ENCODE measurements around the gene MAN1A1.
A peak's percentile ranks its signal among the peaks of the same experiment; 100 is the strongest.

The MAN1A1 gene

DNA sequence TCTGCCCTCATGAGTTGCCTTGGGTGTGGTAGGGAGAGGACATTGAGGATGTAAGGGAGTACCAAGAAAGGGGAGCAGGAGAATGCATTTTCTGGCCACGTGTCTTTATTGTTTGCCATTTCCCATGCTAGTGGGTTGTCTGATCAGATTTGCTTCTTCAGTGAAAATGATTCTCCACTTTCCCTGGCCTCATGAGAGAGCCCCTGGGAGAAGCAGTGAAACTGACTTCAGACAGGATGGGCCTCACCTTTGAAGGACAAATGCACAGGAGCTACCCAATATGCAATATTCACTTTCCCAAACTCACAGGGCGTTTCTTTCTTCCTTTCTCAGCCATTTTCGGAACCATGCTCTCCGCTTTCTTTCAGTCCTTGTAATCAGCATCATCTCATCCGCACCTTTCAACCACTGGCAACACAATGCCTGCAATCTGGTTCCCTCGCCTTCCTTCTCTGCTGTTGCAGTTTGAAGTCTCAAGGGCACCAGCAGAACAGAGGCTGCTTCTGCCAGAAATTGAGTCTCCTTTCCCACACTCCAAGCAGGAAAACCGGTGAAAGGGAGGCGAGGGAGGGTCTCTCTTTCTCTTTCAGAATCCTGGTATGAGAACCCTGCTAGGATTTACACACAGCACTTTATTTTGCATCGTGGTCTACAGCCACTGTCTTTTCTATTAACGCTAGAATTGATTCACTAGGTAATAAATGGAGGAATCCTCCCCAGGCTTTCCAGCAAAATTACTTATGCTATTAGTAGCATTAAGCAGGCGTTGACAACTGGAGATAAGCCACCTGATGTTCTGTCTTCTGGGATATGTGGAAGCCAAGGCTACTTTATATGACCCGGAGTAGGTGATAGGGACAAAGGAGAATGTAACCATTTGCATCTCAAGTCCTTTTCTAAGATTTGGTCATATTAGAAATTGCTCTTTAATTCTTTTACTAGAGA lies 209.1 kb downstream of the MAN1A1 start:
- Histone ChIP-seq H3K27me3 (ENCODE audit: insufficient read depth, low read length) (no peaks in the 10 kb centered on the region), H3K9me3 (ENCODE audit: low read length) (no peaks in the 10 kb centered on the region), H2AFZ (ENCODE audit: low read depth, low read length) (no peak overlapping the region), H3K36me3 (ENCODE audit: insufficient read depth, low read length) (no peaks in the 10 kb centered on the region), H3K4me1 (ENCODE audit: insufficient read depth, low read length) (peaks cover 6% of the 10 kb centered on the region), H3K4me3 (ENCODE audit: low read length) (no peak overlapping the region)

DNA sequence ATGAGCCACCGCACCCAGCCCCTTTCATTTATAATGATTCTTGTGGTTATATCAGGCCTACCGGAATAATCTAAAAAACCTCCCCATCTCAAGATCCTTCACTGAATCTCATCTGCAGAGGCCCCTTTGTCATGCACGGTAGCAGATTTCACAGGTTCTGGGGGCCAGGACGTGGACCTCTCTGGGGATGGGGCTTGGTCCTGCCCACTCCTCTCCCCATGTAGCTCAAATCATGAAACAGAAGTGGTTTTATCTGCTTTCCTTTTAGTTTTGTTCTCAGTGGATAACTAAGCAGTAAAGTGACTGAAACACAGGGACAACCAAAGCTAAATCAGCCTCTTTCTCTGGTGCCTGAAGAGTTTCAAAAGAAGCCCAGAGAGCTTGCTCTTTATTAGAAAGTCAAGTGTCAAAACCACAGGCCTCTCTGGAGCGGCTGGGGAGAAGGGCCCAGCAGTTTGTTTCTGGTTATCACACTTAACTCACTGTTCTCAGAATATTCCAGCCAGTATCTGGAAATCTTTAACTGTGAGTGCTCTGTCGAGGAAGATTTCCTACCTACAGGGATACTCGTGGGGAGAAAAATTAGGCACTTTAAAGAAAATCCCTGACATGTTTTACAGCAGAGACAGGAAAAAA lies 210.5 kb downstream of the MAN1A1 start:
- no peaks in the 10 kb centered on the region for H3K27me3 ChIP-seq (ENCODE audit: insufficient read depth, low read length)
- no peaks in the 10 kb centered on the region for H3K36me3 ChIP-seq (ENCODE audit: insufficient read depth, low read length)
- no peak overlapping the region for H3K4me3 ChIP-seq (ENCODE audit: low read length)
- no peaks in the 10 kb centered on the region for H3K9me3 ChIP-seq (ENCODE audit: low read length)
- H2AFZ ChIP-seq (ENCODE audit: low read depth, low read length) = peak overlapping the region; percentile 76
- peaks cover 6% of the 10 kb centered on the region for H3K4me1 ChIP-seq (ENCODE audit: insufficient read depth, low read length)

DNA sequence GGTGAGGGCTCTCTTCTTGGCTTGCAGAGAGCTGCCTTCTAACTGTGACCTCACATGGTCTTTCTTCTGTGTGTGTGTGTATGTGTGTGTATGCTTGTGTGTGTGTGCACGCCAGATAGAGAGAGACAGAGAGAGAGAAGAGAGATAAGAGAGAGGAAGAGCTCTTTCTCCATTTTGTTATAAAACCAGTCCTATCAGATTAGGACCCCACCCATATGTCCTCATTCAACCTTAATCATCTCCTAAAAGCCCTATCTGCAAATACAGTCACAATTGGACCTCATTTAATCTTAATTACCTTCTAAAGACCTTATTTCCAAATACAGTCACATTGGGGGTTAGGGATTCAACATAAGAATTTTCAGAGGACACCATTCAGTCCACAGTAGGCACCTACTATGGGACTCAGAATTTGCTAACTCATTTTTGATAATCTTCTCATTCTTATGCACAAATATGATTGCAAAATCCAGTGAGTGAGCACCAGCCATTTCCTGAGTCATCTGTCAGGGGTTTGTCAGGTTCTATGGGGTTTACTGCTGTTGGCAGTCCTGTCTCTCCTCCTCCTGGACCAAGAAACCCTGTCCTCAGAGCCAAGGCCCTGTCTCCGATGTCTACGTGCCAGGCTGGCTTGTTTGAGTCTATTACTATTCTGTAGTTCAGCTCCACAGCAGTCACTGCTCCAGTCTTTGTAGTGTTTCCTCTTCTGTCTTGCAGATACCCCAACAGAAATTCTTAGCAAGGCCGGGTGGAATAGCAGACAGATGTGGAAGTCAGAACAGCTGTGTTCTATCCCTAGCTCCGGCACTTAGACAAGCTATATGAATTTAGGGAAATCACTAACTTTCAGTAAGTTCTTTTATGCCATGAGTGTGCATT lies 212.1 kb downstream of the MAN1A1 start:
- Histone ChIP-seq H3K4me1 (ENCODE audit: insufficient read depth, low read length) (peaks cover 6% of the 10 kb centered on the region), H2AFZ (ENCODE audit: low read depth, low read length) (no peak overlapping the region), H3K4me3 (ENCODE audit: low read length) (no peak overlapping the region), H3K27me3 (ENCODE audit: insufficient read depth, low read length) (no peaks in the 10 kb centered on the region), H3K36me3 (ENCODE audit: insufficient read depth, low read length) (no peaks in the 10 kb centered on the region), H3K9me3 (ENCODE audit: low read length) (no peaks in the 10 kb centered on the region)

- H3K4me1 ChIP-seq (ENCODE audit: insufficient read depth, low read length) = peaks cover 6% of the 10 kb centered on the region
- no peak overlapping the region for H3K4me3 ChIP-seq (ENCODE audit: low read length)
- H3K9me3 ChIP-seq (ENCODE audit: low read length) = no peaks in the 10 kb centered on the region
These were observed 214.8 kb downstream of the MAN1A1 start for GRCh38 chr6:119134752-119135151.

DNA sequence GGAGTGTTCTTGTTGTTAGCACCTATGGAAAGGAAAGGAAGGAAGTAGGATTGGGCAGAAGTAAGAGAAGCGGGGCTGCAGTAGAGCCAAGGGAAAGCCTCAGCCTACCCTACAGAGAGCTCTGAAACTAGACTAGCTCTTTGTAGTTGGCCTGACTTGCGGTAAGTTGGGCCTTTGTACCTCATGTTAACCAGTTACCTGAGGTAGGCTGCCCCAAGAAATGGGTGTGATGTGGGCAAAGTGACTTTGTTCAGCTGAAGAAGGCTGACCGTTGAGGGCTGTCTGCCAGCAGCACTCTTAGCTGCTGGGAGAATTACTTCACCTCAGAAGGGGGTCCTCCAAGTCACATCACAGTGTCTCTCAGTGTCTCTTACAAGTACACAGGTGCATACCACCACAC lies 216.2 kb downstream of the MAN1A1 start:
- Histone ChIP-seq H3K4me1 (ENCODE audit: insufficient read depth, low read length) (no peaks in the 10 kb centered on the region), H2AFZ (ENCODE audit: low read depth, low read length) (no peak overlapping the region), H3K36me3 (ENCODE audit: insufficient read depth, low read length) (no peaks in the 10 kb centered on the region), H3K27me3 (ENCODE audit: insufficient read depth, low read length) (no peaks in the 10 kb centered on the region), H3K4me3 (ENCODE audit: low read length) (no peak overlapping the region), H3K9me3 (ENCODE audit: low read length) (no peaks in the 10 kb centered on the region)

More at GRCh38 chr6:119134752-119135151, 214.8 kb downstream of the MAN1A1 start:
- H3K36me3 ChIP-seq (ENCODE audit: insufficient read depth, low read length) = no peaks in the 10 kb centered on the region
- H2AFZ ChIP-seq (ENCODE audit: low read depth, low read length) = no peak overlapping the region
- H3K27me3 ChIP-seq (ENCODE audit: insufficient read depth, low read length) = no peaks in the 10 kb centered on the region

DNA sequence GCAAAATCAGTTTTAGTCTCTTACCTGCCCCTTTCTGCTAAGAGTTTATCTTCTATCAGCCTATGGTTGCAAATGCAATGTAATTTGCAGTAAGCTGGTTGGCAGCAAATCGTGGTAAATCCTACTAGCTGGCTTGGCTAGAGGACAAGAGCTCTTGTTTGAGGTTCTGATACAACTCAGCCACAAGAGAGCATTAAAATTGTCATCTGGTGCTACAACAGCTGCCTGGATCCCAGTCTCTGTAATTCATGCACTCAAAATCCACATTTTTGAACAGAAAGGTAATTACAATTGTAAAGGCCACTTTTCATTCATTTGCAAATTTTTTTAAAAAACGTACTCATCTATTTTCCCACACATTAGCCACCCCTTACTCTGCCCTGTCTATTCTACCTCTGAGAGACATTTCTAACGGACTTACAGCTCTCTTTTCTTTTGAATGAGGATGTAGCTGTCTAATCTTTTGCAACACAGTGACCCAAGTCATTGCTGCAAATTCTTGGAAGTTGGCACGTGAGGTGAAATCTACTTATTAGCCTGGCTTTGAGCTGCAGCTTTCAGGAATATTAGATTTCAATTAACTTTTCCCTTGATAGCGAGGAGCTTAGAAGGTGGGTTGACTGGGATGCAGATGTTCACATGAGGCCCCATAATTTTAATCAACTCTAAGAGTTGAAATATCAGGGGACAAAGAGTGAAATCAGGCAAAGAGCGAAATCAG lies 217.1 kb downstream of the MAN1A1 start:
- no peaks in the 10 kb centered on the region for H3K4me1 ChIP-seq (ENCODE audit: insufficient read depth, low read length)
- H3K9me3 ChIP-seq (ENCODE audit: low read length) = no peaks in the 10 kb centered on the region
- no peaks in the 10 kb centered on the region for H3K36me3 ChIP-seq (ENCODE audit: insufficient read depth, low read length)
- H2AFZ ChIP-seq (ENCODE audit: low read depth, low read length) = no peak overlapping the region
- H3K27me3 ChIP-seq (ENCODE audit: insufficient read depth, low read length) = no peaks in the 10 kb centered on the region
- H3K4me3 ChIP-seq (ENCODE audit: low read length) = no peak overlapping the region

DNA sequence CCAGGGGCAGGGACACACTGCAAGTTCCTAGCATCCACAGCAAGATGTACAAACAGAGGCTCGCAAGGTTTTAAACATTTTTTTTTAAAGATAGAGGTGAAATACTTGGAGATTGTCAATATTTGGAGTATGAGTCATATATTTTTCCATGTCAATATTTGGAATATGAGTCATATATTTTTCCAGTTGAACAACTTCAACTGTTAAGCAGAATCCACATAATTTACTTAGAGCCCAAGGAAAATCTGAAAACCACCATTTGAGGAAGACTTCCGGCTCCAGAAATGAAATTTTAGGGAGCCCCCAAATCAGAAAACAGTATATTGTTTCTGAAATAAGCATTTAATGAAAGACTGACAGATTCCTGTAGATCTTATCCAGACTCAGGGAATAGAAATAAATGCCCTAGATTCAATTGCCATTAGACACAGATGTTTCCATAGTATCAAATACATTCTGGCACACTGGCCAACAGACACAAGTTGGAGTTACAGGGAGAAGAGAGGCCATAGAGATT lies 219.5 kb downstream of the MAN1A1 start:
- no peak overlapping the region for H3K4me3 ChIP-seq (ENCODE audit: low read length)
- no peak overlapping the region for H2AFZ ChIP-seq (ENCODE audit: low read depth, low read length)
- no peaks in the 10 kb centered on the region for H3K4me1 ChIP-seq (ENCODE audit: insufficient read depth, low read length)
- H3K36me3 ChIP-seq (ENCODE audit: insufficient read depth, low read length) = no peaks in the 10 kb centered on the region
- H3K9me3 ChIP-seq (ENCODE audit: low read length) = no peaks in the 10 kb centered on the region
- H3K27me3 ChIP-seq (ENCODE audit: insufficient read depth, low read length) = no peaks in the 10 kb centered on the region

GRCh38 chr6:119129148-119129967 lies 220.2 kb downstream of the MAN1A1 start:
- Histone ChIP-seq H3K4me3 (ENCODE audit: low read length) (no peak overlapping the region), H3K36me3 (ENCODE audit: insufficient read depth, low read length) (no peaks in the 10 kb centered on the region), H2AFZ (ENCODE audit: low read depth, low read length) (no peak overlapping the region), H3K27me3 (ENCODE audit: insufficient read depth, low read length) (no peaks in the 10 kb centered on the region), H3K4me1 (ENCODE audit: insufficient read depth, low read length) (no peaks in the 10 kb centered on the region), H3K9me3 (ENCODE audit: low read length) (no peaks in the 10 kb centered on the region)

GRCh38 chr6:119128252-119128912 lies 221.2 kb downstream of the MAN1A1 start:
- Histone ChIP-seq H3K9me3 (ENCODE audit: low read length) (no peaks in the 10 kb centered on the region), H2AFZ (ENCODE audit: low read depth, low read length) (no peak overlapping the region), H3K4me1 (ENCODE audit: insufficient read depth, low read length) (no peaks in the 10 kb centered on the region), H3K36me3 (ENCODE audit: insufficient read depth, low read length) (no peaks in the 10 kb centered on the region), H3K4me3 (ENCODE audit: low read length) (no peak overlapping the region), H3K27me3 (ENCODE audit: insufficient read depth, low read length) (no peaks in the 10 kb centered on the region)

GRCh38 chr6:119127627-119128026 lies 221.9 kb downstream of the MAN1A1 start:
- H3K36me3 ChIP-seq (ENCODE audit: insufficient read depth, low read length) = no peaks in the 10 kb centered on the region
- no peaks in the 10 kb centered on the region for H3K9me3 ChIP-seq (ENCODE audit: low read length)
- H3K4me3 ChIP-seq (ENCODE audit: low read length) = no peak overlapping the region
- no peak overlapping the region for H2AFZ ChIP-seq (ENCODE audit: low read depth, low read length)
- no peaks in the 10 kb centered on the region for H3K27me3 ChIP-seq (ENCODE audit: insufficient read depth, low read length)
- H3K4me1 ChIP-seq (ENCODE audit: insufficient read depth, low read length) = no peaks in the 10 kb centered on the region

All from neuron (in vitro differentiated cells).